ENCODE measurements around the gene ASPG.

- TF ChIP-seq POLR2AphosphoS5 (IDR thresholded peaks at IDR 0.05; ENCODE audit: low read depth, low read length): no peak
- no peak for TF ChIP-seq SIN3A (IDR thresholded peaks at IDR 0.05; ENCODE audit: borderline replicate concordance, insufficient read depth, low read length)
- no peak for TF ChIP-seq TAF1 (IDR thresholded peaks at IDR 0.05; ENCODE audit: borderline replicate concordance, insufficient read depth, low read length)
- no peak for TF ChIP-seq REST (IDR thresholded peaks at IDR 0.05; ENCODE audit: insufficient read depth in 1 of 2, low read depth in 2 of 2, low read length in 2 of 2)
- TF ChIP-seq FOXP2 (optimal IDR thresholded peaks at IDR 0.05; ENCODE audit: borderline replicate concordance, extremely low read depth, extremely low read length, insufficient read depth): no peak
Measured at GRCh38 chr14:104113631-104114420, 28.3 kb downstream of the ASPG start.

Measured in PFSK-1 (cell line).